Osteocyte (in vitro differentiated cells): ENCODE results near the gene NLRP2B. TPM values are rescaled to one million over a fixed set of nuclear protein-coding genes. Genes with fewer than 3 reads are reported as not detected.

Experiments
- DNase-seq: peaks from one replicate; pipeline ENCODE4 v3.0.0; 2021; ENCODE audit warnings: mixed read lengths; ENCODE audit not compliant: unreplicated experiment; ENCODE audit errors: extremely low spot score
- H3K27ac Mint-ChIP-seq: one replicate; pipeline ENCODE4 v1.8.0; 2021; ENCODE audit warnings: mild to moderate bottlenecking, mixed read lengths; ENCODE audit not compliant: unreplicated experiment
- H3K27me3 Mint-ChIP-seq: one replicate; pipeline ENCODE4 v1.8.0; 2021; ENCODE audit warnings: mixed read lengths; ENCODE audit not compliant: unreplicated experiment
- H3K36me3 Mint-ChIP-seq: one replicate; pipeline ENCODE4 v1.8.0; 2021; ENCODE audit warnings: mixed read lengths; ENCODE audit not compliant: unreplicated experiment
- H3K4me1 Mint-ChIP-seq: one replicate; pipeline ENCODE4 v1.8.0; 2021; ENCODE audit warnings: mixed read lengths; ENCODE audit not compliant: unreplicated experiment
- H3K4me3 Mint-ChIP-seq: one replicate; pipeline ENCODE4 v1.8.0; 2021; ENCODE audit warnings: mild to moderate bottlenecking, moderate library complexity, mixed read lengths; ENCODE audit not compliant: unreplicated experiment
- H3K9me3 Mint-ChIP-seq: one replicate; pipeline ENCODE4 v1.8.0; 2021; ENCODE audit warnings: mixed read lengths; ENCODE audit not compliant: unreplicated experiment
- CTCF ChIP-seq: fragments of 200-600 bp; sonication (generic); IDR thresholded peaks from 2 replicates; pipeline ENCODE4 v1.5.0; 2021; ENCODE audit warnings: antibody characterized with exemption, mild to moderate bottlenecking, moderate library complexity
- total RNA-seq: library from RNA; stranded (reverse); gene quantifications from 2 replicates; pipeline ENCODE4 v1.2.1, GENCODE V29; 2021

The NLRP2B gene
- total RNA-seq, 1 donor from 2014 or later: not detected

DNA sequence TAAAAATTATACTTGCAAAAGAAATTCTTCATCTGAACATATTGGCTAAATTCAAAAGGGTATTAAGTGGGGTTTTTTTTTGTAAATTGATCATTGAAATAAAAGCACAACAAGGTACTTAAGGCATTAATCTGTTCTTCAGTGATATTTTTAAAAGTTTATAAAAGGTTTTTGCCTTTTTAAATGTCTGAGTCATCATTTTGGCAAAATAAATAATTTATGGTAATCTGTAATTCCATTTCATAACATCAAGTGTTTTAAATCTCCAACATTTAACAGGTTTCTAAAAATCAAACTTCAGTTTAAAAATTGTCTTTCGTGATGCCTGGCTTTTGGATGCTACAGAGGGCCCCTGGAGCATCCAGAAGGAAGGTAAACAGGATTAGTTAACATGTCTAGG lies 27.4 kb downstream of the NLRP2B start:
- Mint-ChIP-seq H3K9me3 (peaks cover 53% of the 10 kb centered on the region), H3K4me3 (no peak overlapping the region), H3K36me3 (no peaks in the 10 kb centered on the region), H3K4me1 (no peaks in the 10 kb centered on the region), H3K27me3 (no peaks in the 10 kb centered on the region), H3K27ac (no peak overlapping the region)
- TF ChIP-seq CTCF: no peak
- DNase-seq: no peak

GRCh38 chrX:57651169-57651919 lies 28.7 kb downstream of the NLRP2B start:
- TF ChIP-seq CTCF: no peak
- Mint-ChIP-seq H3K9me3 (peaks cover 51% of the 10 kb centered on the region), H3K36me3 (no peaks in the 10 kb centered on the region), H3K4me1 (no peaks in the 10 kb centered on the region), H3K27me3 (no peaks in the 10 kb centered on the region), H3K27ac (no peak overlapping the region), H3K4me3 (no peak overlapping the region)
- DNase-seq: no peak

GRCh38 chrX:57647020-57647419 lies 33.0 kb downstream of the NLRP2B start:
- Mint-ChIP-seq H3K4me1 (no peaks in the 10 kb centered on the region), H3K27me3 (no peaks in the 10 kb centered on the region), H3K27ac (no peak overlapping the region), H3K4me3 (no peak overlapping the region), H3K36me3 (no peaks in the 10 kb centered on the region), H3K9me3 (peaks cover 49% of the 10 kb centered on the region)
- TF ChIP-seq CTCF: no peak
- no peak for DNase-seq

DNA sequence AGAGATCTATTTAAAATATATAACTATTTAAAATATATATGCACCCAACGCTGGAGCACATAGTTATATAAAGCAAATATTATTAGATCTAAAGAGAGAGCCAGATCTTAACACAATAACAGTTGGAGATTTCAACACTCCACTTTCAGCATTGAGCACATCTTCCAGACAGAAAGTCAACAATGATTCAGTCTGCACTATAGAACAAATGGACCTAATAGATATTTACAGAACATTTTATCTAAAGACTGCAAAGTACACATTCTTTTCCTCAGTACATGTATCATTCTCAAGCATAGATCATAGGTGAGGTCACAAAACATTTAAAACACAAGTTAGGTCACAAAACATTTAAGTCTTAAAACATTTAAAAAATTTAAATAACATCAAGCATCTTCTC lies 36.4 kb downstream of the NLRP2B start:
- DNase-seq: no peak
- Mint-ChIP-seq H3K27me3 (no peaks in the 10 kb centered on the region), H3K4me1 (no peaks in the 10 kb centered on the region), H3K9me3 (peaks cover 55% of the 10 kb centered on the region), H3K36me3 (no peaks in the 10 kb centered on the region), H3K4me3 (no peak overlapping the region), H3K27ac (no peak overlapping the region)
- TF ChIP-seq CTCF: no peak

- no peaks in the 10 kb centered on the region for H3K36me3 Mint-ChIP-seq
- no peak overlapping the region for H3K27ac Mint-ChIP-seq
- H3K9me3 Mint-ChIP-seq: peaks cover 50% of the 10 kb centered on the region
- TF ChIP-seq CTCF: no peak
- no peaks in the 10 kb centered on the region for H3K27me3 Mint-ChIP-seq
- no peaks in the 10 kb centered on the region for H3K4me1 Mint-ChIP-seq
- DNase-seq: no peak
- no peak overlapping the region for H3K4me3 Mint-ChIP-seq
These were observed 38.7 kb downstream of the NLRP2B start for GRCh38 chrX:57641338-57641737.
